Left renal pelvis (tissue), 4 donors: ENCODE measurements around the gene AIRE. TPM values are rescaled to one million over a fixed set of nuclear protein-coding genes. Genes with fewer than 3 reads are reported as not detected.
"Not testable (repeated sequence)": the region's sequence is repeated elsewhere in the genome, so short reads cannot be mapped to it uniquely, and the experiment has no call there.

Experiments used
- DNase-seq, 4 donors: peaks; one replicate each; pipeline ENCODE4 v3.0.0-alpha.2; 2013; ENCODE audit warnings: low read depth in 4 of 4, low spot score in 3 of 4
- polyA plus RNA-seq, 4 donors: library from polyadenylated mRNA; unstranded; fragments of 120-200 nt; gene quantifications; one replicate each; pipeline ENCODE4 v1.2.1, GENCODE V29; 2013; ENCODE audit not compliant: insufficient read length in 4 of 4

Gene AIRE
- polyA plus RNA-seq, 4 donors = 0.03 to 0.55 (median 0.34) TPM

DNA sequence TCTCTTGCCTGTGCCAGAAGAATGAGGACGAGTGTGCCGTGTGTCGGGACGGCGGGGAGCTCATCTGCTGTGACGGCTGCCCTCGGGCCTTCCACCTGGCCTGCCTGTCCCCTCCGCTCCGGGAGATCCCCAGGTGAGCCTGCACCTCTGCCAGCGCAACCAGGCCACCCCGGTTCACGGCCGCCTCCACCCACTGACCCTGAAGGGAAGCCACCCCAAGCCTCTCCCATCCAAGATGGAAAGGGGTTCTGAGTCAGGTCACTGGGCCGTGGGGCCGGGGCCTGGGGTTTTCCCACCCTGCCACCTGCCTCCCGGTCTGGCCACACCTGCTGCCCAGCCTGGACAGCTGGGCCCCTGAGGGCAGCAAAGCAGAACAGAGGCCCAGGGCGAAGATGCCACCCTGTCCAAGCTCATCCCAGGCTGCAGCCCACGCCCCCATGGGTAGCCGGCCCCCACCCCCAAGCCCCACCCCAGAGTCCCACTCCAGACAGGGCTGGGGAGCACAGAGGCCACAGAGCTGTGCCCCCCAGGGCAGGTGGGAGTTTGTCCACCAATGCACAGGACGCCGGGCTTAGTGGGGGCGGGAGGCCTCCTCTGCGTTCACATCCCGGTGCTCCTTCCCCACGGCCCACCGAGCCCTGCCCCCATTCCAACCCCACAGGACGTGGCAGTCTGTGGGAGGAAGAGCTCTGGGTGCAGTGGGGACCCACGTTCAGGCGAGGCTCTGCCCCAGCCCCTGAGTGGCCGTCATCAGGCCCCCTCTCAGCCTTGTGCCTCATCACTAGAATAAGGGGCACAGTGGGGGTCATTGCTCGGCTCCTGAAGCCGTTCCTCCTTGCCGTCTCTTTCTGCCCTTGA, 5.6 kb downstream of the AIRE start:
- DNase-seq = no peak

DNA sequence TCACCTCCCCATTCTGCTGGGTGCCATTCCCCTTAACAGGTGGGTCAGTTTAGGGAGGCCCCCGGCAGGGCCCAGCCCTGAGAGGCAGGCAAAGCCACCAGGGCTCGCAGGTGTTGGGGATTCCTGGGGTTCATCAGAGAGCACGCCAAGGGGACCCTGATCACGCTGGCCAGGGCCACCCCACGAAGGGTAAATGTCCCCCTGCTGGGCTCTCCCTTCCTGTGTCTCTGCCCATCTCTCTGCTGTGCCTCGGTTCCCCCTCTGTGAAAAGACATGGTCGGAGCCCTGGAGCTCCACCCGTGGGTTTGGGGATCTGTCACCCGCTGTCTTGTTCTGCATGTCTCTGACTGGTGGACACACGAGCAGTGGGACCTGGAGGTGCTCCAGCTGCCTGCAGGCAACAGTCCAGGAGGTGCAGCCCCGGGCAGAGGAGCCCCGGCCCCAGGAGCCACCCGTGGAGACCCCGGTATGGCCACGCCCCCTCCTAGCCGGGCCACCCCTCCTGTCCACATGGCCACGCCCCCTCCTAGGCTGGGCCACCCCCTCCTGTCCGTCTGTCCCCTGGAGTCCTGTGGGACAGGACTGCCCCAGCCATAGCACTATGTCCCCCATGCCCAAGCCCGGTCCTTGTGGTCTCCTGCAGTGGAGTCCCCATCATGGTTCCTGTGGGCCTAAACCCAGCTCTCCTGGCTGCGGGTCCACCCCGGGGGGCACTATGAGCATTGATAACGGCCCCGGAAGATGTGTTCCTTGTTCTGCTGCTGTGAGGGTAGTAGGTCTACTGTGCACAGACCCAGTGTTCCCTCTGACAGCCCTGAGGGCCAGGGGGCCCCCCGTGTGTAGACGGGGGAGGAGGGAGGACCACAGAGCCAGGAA, 6.5 kb downstream of the AIRE start:
- no peak for DNase-seq

DNA sequence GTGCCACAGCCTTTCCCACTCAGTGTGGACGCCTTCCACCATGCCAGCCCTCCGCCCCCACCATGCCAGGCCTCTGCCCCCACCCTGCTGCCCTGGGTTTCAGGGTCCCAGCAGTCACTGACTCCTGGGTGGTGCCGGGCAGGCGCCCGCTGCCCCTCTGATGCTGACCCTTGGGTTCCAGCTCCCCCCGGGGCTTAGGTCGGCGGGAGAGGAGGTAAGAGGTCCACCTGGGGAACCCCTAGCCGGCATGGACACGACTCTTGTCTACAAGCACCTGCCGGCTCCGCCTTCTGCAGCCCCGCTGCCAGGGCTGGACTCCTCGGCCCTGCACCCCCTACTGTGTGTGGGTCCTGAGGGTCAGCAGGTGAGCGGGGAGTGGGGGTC, 7.1 kb downstream of the AIRE start:
- DNase-seq = no peak

DNA sequence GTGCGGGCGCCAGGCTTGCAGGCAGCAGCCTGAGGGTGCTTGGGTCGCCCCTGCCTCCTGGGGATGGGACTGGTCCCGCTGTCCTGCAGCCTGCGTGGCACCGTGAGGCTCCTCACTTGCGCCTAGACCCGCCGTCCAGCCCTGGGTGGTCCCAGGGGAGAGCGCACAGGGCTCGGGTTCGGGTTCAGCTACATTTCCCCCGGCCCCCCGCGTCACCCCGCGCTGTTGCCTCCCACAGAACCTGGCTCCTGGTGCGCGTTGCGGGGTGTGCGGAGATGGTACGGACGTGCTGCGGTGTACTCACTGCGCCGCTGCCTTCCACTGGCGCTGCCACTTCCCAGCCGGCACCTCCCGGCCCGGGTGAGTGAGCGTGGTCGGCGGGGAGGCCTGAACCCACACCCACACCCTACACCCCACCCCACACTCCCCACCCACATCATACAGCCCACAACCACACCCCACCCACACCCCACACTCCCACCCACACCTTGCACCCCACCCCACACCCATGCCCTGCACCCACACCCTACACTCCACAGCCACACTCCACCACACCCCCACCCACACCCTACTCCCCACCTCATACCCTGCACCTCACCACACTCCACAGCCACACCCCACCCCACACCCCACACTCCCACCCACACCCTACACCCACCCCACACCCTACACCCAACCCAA, 8.0 kb downstream of the AIRE start:
- no peak for DNase-seq

DNA sequence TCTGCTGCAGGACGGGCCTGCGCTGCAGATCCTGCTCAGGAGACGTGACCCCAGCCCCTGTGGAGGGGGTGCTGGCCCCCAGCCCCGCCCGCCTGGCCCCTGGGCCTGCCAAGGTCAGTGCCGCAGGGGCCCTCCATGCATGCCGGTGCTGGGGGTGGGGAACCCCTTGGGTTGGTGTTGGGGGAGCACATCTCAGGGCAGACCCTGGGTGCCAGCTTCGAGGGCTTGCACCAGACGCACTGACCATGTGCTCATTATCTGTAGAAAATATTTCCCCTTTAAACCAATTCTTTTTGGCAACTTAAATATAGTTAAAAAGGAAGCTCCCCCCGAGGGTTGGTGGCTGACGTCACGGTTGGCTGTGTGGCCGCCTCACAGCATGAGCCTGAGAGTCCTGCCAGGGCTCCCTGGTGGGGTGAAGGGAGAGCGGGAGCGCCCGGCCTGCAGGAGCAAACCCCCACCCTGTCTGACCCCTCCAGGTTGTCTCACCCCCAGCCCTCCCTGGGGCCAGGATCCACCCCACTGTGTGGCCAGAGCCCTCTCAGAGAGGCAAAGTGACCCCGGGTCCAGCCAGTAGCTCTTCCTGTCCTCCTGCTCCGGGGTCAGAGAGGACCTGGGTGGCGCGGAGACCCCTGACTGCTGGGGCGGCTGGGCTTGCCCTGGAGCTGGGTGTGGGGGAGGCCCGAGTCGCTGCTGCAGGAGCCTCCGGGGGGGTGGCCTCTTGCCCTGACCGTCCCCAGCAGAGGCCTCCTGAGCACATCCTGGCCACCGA, 8.9 kb downstream of the AIRE start:
- DNase-seq = no peak

DNA sequence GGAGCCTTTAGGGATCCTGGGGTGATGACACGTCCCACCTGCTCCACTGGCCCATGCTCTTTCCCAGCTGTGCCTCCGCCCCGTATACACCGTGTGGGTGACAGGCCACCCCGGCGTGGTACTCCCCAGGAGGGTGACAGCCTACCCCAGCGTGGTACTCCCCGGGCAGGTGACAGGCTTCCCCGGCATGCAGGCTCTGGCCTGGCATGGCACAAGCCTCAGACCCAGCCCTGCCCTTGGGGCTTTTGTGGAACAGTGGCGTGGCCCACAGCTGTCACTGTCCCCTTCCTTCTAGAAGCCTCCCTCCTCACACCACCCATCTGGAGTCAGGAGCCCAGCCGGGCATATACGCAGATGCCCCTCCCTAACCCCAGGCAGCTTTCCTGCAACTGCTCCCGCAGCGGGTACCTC, 9.5 kb downstream of the AIRE start:
- DNase-seq = no peak

DNA sequence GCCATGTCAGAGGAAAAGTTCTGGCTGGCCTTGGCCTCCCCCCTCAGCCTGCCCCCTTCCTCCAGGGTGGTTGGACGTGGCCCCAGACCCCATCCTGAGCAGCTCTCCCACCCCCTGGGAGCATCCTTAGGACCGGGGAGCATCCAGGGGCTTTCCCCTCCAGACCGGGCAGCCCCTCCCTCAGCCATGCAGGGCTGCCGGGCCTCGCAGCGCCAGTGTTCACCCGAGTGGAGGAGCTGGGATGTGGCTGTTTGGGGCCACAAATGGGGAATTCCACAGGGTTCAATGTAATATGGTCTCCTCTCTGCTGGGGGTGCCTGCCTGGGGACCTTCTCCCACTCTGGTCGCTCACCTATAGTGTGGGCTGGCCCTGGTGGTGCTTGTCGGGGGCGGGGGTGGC, 10.0 kb downstream of the AIRE start:
- no peak for DNase-seq

DNA sequence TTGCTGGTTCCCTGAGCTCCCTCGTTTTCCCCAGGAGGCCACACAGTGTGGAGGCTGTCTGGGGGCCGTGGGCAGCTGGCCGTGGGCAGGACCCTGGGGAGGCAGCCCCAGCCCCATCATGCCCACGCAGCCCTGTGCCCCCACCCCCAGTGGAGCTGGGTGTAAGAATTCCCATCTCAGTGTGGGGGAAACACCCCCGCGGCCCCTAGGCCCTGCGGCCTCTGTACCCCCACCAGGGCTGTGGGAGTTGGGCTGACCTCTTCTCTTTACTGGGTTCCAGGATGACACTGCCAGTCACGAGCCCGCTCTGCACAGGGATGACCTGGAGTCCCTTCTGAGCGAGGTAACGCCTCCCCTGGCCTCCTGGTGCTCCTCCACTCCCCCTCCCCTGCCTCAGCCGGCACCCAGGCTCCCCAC, 10.4 kb downstream of the AIRE start:
- no peak for DNase-seq

DNA sequence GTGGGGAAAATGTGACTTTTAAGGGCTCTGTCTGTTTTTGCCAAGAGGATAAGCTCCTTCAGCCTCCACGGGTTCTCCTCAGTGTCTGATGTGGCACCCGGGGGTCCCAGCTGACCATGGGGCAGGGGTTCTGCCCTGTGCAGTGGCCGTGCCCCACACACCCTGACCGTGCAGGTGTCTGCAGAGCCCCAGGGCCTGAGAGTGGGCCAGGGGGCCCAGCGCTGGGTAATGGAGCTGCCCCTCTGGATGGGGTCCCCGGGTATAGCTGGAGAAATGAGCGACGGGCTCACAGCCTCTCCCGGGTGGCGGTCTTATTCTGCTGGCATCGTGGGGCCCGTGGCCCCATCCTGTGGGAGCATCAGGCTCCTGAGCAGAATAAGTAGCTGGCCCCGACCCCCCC, 11.2 kb downstream of the AIRE start:
- no peak for DNase-seq

DNA sequence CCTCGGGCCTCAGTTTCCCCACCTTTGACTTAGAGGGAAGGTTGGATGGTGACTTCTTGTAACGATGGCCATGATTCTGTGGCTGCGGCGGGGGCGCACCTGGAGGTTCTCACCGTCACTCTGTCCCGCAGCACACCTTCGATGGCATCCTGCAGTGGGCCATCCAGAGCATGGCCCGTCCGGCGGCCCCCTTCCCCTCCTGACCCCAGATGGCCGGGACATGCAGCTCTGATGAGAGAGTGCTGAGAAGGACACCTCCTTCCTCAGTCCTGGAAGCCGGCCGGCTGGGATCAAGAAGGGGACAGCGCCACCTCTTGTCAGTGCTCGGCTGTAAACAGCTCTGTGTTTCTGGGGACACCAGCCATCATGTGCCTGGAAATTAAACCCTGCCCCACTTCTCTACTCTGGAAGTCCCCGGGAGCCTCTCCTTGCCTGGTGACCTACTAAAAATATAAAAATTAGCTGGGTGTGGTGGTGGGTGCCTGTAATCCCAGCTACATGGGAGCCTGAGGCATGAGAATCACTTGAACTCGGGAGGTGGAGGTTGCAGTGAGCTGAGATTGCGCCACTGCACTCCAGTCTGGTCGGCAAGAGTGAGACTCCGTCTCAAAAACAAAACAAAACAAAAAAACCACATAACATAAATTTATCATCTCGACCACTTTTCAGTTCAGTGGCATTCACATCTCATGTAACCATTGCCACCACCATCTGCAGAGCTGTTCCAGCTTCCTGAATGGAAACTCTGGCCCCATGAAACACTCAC, 12.0 kb downstream of the AIRE start:
- peak in 2 of 4 donors; percentile 70 to 72 for DNase-seq

DNA sequence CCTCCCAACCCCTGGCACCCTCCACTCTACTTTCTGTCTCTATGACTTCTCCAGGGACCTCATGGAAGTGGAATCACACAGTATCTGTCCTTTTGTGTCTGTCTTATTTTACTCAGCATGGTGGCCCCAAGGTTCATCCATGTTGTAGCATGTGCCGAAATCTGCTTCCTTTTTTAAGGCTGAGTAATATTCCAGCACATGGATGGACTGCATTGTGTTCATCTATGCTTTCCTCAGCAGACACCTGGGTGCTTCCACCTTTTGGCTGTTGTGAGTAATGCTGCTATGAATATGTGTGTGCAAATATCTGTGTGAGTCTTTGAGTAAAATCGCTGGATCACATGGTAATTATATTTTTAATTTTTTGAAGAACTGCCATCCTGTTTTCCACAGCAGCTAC, 12.6 kb downstream of the AIRE start:
- no peak for DNase-seq

DNA sequence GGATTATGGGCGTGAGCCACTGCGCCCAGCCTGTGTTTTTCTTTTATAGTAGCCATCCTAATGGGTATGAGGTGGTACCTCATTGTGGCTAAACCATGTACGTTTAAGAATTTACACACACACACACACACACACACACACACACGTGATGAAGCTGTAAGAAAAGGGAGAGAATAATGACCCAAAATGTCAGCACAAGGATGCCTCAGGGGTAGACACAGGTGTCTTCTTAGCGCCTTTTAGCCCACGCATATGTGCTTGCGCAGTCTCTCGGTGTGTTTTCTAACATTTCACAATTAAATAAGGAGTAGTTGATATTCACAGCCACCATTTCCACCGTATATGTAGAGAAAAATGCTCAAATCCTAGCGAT, 13.4 kb downstream of the AIRE start:
- no peak for DNase-seq

DNA sequence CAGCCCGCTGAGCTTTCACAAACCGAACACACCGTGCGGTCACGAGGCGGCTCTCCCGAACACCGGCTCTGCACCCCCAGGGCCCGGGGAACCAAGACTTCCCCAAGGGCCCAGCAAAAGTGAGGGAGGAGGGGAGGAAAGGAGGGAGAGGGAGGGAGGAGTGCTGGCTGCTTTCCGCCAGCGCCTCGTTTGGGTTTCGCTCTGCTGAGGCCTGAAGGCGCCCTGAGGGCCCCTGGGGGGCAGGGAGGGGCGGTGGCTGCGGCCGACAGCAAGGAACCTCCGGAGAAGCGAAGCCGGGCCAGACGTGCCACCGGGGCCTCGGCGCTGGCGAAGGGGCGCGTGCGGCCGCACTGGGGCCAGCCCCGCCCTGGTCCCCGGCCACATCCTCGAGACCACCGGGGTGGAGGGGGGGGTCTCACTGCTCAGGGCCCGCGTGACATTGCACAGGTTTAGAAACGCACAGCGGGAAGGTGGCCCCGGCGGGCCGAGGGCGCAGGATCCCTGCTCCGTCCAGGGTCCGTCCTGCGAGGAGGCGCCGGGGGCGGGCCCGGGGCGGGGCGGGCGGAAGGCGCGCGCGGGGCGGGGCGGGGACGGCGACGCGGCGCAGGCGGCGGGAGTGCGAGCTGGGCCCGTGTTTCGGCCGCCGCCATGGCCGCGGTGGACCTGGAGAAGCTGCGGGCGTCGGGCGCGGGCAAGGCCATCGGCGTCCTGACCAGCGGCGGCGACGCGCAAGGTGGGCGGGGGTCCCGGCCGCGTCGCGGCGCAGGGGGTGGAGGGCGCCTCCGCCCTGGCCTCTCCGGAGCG, 14.0 kb downstream of the AIRE start, which contains the start of gene PFKL:
TSS of gene PFKL (plus strand) at position 596 of the 804 bp plus-strand sequence. CDS start at position 649, 53 bp downstream.
- no peak for DNase-seq

DNA sequence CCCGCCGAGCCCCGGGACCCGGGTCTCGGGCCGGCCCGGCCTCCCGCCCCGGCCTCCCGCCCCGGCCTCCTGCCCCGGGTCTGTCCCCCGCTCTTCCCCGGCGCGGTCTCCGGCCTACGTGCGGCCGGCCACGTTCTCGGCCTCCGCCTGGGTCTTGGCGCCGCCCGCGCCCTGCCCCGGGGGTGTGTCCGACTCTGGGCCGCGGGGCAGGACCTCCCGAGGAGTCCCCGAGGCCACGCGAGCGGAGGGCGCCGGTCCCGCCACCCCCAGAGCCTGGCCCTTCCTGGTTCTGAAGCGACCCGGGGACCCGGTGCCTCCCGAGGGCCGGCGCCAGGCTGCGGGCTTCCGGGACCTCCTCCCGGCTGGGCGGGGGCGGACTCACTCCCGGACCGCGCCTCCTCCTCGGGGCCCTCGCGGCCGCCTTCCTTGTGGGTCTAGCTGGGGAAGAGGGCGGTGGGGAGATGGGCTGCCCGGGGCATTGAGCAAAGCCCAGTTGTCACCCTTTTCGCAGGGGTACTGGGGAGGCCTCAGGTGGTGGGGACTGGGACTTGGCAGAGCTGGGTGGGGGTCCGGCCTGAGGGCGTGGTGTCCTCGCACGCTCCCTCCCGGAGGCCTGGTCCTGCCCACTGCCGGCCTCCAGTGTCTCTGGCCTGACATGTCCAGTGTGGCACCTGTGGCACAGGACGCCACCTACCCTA, 14.7 kb downstream of the AIRE start:
- no peak for DNase-seq

DNA sequence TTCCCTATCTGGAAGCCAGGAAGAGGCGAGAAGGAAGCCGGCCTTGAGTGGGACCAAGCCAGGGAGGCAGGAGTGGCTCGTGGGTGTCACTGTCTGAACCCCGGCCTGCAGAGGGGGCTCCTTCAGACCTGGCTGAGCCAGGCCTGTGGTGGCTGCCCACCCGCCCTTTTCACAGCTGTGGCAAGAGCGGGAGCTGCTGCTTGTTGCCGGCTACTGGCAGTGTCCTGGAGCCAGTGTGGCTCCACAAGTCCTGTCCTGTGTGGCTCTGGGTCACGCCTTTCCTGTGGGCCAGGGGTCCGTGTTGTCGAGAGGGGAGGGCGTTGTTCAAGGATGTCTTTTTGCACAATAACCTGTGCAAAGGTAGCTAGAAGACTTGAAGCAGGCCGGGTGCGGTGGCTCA, 15.5 kb downstream of the AIRE start:
- DNase-seq = no peak

DNA sequence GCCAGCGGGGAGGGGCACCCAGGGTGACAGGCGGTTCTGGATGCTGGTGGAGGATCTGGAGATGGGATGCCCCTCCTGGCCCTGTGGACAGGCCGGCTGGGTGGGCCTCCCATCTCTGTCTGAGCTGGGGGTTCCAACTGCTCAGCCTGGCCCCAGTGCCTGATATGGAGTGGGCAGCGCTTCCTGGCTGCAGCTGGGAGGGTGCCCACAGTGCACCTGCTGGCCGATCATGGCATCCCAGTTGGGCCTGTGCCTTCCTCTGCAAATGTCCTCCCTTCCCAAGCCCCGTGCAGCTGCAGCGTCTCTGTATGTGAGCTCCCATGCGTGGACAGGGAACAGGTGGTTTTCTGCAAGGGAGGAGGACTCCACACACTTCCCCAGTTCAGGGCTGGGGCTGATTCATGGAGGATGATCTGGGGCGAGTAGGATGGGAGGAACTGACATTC, 16.3 kb downstream of the AIRE start:
- no peak for DNase-seq

DNA sequence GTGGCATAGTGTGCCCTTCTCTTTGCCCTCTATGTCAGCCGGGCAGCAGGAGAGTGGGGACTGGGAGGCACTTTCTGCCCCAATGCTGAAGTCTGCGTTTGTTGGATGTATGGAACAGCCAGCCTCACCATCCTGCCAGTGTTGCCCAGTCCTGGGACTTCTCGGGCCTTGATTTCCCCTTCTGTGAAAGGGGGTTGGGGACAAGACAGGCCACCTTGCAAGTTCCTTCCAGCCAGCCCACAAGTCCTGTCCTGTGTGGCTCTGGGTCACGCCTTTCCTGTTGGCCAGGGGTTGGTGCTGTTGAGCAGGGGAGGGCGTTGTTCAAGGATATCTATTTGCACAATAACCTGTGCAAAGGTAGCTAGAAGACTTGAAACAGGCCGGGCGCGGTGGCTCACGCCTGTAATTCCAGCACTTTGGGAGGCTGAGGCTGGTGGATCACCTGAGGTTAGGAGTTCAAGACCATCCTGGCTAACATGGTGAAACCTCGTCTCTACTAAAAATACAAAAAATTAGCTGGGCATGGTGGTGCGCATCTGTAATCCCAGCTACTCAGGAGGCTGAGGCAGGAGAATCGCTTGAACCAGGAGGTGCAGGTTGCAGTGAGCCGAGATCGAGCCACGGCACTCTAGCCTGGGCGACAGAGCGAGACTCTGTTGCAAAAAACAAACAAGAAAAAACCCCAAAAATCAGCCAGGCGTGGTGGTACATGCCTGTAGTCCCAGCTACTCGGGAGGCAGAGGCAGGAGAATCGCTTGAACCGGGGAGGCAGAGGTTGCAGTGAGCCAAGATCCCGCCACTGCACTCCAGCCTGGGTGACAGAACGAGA, 17.1 kb downstream of the AIRE start:
- not testable (repeated sequence) for DNase-seq
